Stimulated activated CD4-positive, alpha-beta T cell treated with anti-CD3 and anti-CD28 coated beads, Interleukin-12 subunit alpha, Interleukin-12 subunit beta, amount 100 ng/mL, for 4 hours (primary cell): ENCODE measurements around the gene LIPM.

ENCODE experiments used
- DNase-seq: peaks from one replicate; pipeline ENCODE4 v3.0.0-alpha.2; 2020

LIPM gene

GRCh38 chr10:88802523-88803285, at the start of gene LIPM:
TSS of gene LIPM (plus strand) at chr10:88802730. CDS start at chr10:88802897, 167 bp downstream.
- DNase-seq: no peak

GRCh38 chr10:88754287-88754686, 48.2 kb upstream of the LIPM start:
- DNase-seq: no peak

GRCh38 chr10:88755753-88756152, 46.8 kb upstream of the LIPM start:
- DNase-seq: no peak

- DNase-seq: no peak
Observed at GRCh38 chr10:88756660-88757059, 45.9 kb upstream of the LIPM start.

DNA sequence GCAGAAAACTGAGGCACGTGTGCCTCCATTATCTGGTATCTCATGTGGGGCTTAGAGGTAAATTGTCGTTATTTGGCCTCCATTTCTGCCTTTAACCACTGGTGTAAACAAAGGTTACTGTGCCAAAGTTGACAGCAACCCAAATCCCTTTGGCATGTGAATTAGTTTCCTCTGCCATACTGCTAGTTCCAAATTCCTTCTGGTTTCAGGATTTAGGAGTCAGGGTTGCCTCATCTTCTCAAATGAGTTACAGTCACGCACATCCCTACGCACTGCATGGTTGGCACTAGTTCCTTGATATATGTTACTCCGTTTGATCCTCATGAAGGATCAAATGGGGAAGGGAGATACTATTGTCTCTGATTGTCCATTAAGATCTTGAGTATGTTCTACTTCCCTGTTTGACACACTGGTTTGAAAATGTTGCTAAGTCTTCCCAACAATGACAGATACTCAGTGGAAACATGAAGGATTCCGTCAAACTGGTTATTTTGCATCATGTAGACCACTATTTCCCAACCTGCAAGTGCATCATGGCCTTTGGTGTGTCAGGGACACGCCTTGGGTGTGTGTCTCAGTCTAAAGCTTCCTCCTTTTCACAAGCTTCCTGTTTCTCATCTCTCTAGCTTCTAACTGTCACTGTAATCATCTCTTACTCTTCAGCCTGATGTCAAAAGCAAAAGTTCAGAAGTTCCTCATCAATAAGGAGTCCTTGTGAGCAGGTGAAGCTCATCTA, 43.0 kb upstream of the LIPM start, which contains the start of gene LIPN:
LIPN (plus strand) TSS at position 655 of the 736 bp plus-strand sequence. CDS start 1,386 bp downstream, outside the sequence.
- DNase-seq: no peak

DNA sequence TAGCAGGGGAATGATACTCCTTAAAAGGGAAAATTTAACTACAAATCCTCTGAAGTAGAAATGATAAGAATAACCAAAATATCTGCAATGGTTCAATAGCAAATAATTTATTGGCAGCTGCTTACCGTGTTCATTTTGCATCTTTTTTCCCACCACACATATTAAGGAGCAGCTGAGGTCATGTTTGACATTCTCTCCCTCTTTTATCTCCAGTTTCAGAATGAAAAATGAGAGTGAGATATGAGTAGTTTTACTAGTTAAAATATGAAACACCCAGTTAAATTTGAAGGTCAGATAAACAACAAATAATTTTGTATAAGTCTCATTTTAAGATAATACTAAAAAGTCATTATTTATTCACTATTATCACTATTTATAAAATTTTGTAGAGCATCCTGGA, 39.6 kb upstream of the LIPM start:
- DNase-seq: no peak

DNA sequence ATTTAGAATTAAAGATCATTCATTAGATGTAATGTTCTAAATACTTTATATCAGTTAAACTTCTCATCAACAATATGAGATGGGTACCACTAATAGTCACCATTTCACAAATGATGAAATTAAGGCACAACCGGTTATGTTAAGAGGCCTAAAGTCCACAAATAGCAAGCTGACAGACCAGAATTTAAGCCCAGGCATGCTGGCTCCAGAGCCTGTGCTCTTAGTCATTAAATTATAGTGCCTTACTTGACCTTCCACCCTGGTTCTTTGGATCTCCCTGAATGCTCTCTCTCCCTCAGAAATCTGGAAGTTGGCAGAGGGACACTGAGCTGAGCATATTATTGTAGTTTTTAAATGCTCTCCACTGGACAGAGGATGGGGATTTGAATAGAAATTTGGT, 39.1 kb upstream of the LIPM start:
- DNase-seq: no peak

DNA sequence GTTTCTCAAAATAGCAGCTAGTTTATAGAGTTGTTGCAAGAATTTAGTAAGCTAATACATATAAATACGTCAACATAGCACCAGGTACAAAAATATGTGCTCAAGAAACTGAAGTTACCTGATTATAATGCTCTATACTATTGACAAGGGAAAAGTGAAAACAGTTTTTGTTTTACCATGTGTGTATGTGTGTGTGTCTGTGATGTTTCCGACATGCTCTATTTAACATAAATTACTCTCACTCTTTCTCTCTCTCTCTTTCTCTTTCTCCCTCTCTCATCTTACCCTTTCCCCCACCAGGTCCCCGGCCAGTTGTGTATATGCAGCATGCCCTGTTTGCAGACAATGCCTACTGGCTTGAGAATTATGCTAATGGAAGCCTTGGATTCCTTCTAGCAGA, 38.4 kb upstream of the LIPM start:
- DNase-seq: no peak

DNA sequence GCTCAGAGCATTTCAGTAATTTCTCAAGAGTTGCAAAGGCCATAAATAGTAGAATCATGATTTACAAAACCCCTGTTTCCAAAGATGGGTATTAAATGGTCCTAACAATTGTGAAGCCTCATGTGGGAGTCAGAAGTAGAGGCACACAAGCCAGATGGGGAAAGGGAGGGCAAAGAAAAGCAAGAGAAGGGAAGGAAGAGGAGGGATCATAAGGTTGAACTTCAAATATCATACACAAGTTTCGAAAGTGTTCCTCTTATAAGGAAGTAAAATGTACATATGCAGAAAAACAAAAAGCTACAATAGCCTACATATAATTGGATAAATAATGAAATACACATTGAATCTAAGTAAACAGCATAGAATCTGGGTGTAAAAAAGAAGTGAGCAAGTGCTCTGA, 36.7 kb upstream of the LIPM start:
- DNase-seq: no peak

DNA sequence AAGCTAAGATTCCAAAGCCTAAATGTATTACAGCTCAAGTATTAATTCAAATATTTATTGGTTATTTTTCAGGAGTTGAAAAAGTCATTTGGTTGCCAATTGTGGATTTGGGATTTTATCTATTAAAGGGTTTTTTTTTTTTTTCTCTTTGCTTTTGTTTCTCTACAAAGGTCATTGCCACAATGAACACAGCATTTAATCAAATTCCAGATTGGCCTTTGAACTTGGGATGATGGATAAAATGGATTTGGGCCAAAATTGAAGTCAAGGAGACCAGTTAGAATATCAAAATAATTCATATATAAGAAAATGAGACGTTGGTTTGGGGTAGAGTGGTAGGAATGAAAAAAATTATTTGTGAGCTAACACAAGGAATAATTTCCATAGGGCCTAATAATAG, 33.1 kb upstream of the LIPM start:
- no peak for DNase-seq

DNA sequence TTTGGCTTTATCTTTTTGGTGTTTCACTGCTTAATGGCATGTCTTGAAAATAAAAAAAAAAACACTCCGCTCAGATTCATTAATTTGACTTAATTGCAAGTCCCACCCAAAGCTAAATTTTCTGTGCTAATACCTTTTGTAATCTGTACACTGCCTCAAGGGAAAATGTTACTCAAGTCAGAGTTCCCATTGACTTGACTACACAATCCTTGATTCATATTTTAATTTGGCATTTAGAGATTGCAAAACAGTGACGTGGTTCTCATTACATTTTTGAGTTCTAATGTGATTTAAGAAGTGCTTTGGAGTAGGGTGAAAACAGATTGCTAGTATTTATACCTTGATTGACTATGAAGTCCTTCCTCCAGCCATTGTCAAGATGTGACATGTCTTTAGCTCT, 21.3 kb upstream of the LIPM start:
- DNase-seq: no peak

GRCh38 chr10:88782222-88782621, 20.3 kb upstream of the LIPM start:
- DNase-seq: no peak

DNA sequence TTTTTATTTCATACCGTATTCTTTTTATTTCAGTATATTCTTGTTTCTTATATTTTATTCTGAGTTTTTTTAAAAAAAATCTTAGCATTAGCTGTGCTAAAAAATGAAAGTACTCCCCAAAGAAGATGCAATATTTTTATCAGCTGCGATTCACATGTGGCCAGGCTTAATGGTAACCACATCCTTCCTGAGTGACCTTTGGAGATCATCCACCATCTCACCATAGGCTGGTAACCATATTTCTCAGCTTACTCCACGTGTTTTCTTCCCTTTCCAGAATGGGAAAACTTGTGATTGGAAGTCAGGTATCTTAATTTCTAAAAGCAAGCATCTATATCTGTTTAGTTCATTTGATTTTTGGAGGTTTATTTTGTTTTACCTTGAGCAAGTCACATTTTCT, 18.8 kb upstream of the LIPM start:
- no peak for DNase-seq

GRCh38 chr10:88786032-88786770, 16.3 kb upstream of the LIPM start:
- DNase-seq: no peak

DNA sequence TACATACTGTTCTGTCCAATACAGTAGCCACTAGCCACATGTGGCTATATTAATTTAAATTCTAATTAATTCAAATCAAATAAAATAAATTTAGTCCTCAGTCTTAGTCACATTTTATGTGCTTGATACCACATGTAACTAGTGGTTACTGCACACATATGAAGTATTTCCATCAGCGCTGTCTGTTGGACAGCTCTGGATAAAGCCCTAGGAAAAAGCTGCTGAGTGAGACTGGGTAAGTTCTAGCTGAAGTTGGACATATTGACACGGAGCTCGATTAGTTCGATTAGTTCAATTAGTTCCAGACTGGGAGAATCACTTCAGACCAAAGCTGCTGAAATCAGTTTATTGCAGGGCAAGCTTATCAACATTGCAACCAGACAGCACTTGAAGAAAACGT, 15.1 kb upstream of the LIPM start:
- DNase-seq: no peak

GRCh38 chr10:88788924-88789323, 13.6 kb upstream of the LIPM start:
- DNase-seq: no peak

DNA sequence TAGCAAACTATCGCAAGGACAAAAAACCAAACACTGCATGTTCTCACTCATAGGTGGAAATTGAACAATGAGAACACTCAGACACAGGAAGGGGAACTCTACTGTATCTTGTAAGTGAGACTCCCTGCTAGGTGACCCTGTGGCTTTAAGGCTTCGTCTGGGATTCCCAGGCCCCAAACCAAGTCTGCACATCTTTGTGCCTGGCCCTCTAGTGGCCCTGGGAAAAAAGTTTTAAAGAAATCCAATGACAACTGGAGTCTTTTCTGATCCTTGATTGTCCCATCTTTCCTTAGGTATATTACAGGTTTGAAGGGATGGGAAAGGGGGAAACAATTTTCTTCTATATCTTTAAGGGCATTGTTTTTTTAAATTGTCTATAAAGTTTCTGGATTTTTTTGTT, 10.6 kb upstream of the LIPM start:
- DNase-seq: no peak

DNA sequence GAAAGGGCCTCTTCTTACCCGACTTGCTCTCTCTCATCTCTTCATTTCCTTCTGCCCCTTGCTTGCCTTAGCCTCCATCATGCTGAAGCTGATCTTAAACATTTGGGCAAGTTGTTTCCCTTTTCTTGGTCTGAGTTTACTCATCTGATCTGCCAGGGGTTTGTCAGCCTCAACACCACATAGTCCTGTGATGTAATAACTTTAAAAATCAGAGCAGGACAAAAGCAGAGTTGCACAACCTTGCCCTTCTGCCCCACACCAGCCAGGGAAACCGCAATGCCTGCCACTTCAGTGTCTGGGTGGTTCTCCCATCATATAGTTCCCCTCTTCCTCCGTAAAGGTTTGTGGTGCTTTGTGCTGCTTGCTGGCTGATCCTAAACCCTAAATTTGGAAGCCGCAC, 9.9 kb upstream of the LIPM start:
- DNase-seq: no peak

- DNase-seq: no peak
Observed at GRCh38 chr10:88793712-88794299, 8.7 kb upstream of the LIPM start.

GRCh38 chr10:88794731-88795130, 7.8 kb upstream of the LIPM start:
- DNase-seq: no peak

GRCh38 chr10:88800152-88801125, 2.1 kb upstream of the LIPM start:
- no peak for DNase-seq

DNA sequence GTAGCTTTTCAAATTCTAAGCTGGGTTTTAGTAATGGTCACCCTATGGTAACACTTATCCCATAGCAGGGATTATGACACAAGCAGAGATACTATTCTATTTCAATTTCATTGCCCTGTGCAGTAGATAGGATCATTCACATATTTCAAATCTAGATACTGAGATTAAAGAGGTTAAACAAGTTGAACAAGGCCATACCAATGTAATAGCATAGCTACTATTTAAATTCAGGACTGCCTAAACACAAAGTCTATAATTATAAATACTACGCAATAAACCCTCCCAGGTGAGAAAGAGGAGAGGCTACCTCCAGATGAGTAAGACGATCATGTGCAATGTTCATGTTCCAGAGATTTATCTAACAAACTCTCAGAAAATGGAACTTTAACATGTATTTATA, 1.1 kb downstream of the LIPM start:
- no peak for DNase-seq
